IPS-18a (cell line): ENCODE results near the gene SLC31A1.

Experiments
- H3K27ac ChIP-seq: one replicate; pipeline ENCODE4 v1.5.1; 2013; ENCODE audit warnings: low read length
- H3K27me3 ChIP-seq: one replicate; pipeline ENCODE4 v1.6.1; 2013; ENCODE audit warnings: mild to moderate bottlenecking, low read length; ENCODE audit not compliant: control insufficient read depth, insufficient read depth
- H3K36me3 ChIP-seq: one replicate; pipeline ENCODE4 v1.6.1; 2013; ENCODE audit warnings: low read depth, low read length; ENCODE audit not compliant: control insufficient read depth
- H3K4me1 ChIP-seq: one replicate; pipeline ENCODE4 v1.6.1; 2013; ENCODE audit warnings: low read depth, low read length; ENCODE audit not compliant: control insufficient read depth
- H3K4me3 ChIP-seq: one replicate; pipeline ENCODE4 v1.5.1; 2013; ENCODE audit warnings: low read length
- H3K9ac ChIP-seq: one replicate; pipeline ENCODE4 v1.6.1; 2013; ENCODE audit warnings: mild to moderate bottlenecking, low read length, moderate library complexity
- H3K9me3 ChIP-seq: one replicate; pipeline ENCODE4 v1.6.1; 2013; ENCODE audit warnings: low read depth, low read length; ENCODE audit not compliant: control insufficient read depth

The SLC31A1 gene

GRCh38 chr9:113313261-113313660, 91.9 kb downstream of the SLC31A1 start:
- no peak overlapping the region for H3K4me3 ChIP-seq
- H3K27me3 ChIP-seq: no peaks in the 10 kb centered on the region
- no peak overlapping the region for H3K9ac ChIP-seq
- no peaks in the 10 kb centered on the region for H3K9me3 ChIP-seq
- H3K36me3 ChIP-seq: no peaks in the 10 kb centered on the region
- H3K27ac ChIP-seq: no peak overlapping the region
- H3K4me1 ChIP-seq: no peaks in the 10 kb centered on the region
